Measurements from ENCODE around the gene SEPTIN5. TPM values are rescaled to one million over a fixed set of nuclear protein-coding genes. Genes with fewer than 3 reads are reported as not detected.

SEPTIN5 gene
- total RNA-seq, 1 experiment from 2014 or later, result 2.0 TPM

GRCh38 chr22:19731361-19732135, 17.2 kb downstream of the SEPTIN5 start:
- H2AFZ ChIP-seq, result no peak overlapping the region
- CTCF ChIA-PET, result interaction anchor here (0.6 kb wide), 1 partner anchor 151 kb away, joined by 4 read pairs; no protein-coding TSS in a partner anchor
- no peak overlapping the region for H3K4me3 ChIP-seq
- H3F3A ChIP-seq (ENCODE audit: insufficient read depth, low read depth), result no peaks in the 10 kb centered on the region
- intact Hi-C loops (cut with micrococcal nuclease; ENCODE audit: unreplicated experiment), result no loop called here
- TF ChIP-seq CTCF (conservative IDR thresholded peaks at IDR 0.05) (no peak), EZH2 (IDR thresholded peaks at IDR 0.05; ENCODE audit: low read depth) (no peak)
- no peaks in the 10 kb centered on the region for H3K9me2 ChIP-seq (ENCODE audit: insufficient read depth)
- no peaks in the 10 kb centered on the region for H3K36me3 ChIP-seq (ENCODE audit: low read depth)
- no peak overlapping the region for H3K4me2 ChIP-seq
- BruUV-seq (replicated peaks), result no TSS peak
- no peak overlapping the region for H3K27ac ChIP-seq
- peaks cover 6% of the 10 kb centered on the region for H3K4me1 ChIP-seq (replicated peaks; ENCODE audit: insufficient read depth)
- no peaks in the 10 kb centered on the region for H4K20me1 ChIP-seq (ENCODE audit: insufficient read depth)
- H3K79me2 ChIP-seq (ENCODE audit: low read depth), result no peaks in the 10 kb centered on the region
- no peaks in the 10 kb centered on the region for H3K27me3 ChIP-seq (ENCODE audit: insufficient read depth, low read depth)
- POLR2A ChIA-PET (ENCODE audit: unreplicated experiment), result no interaction called here
- H3K9me3 ChIP-seq (ENCODE audit: insufficient read depth, low read depth), result no peaks in the 10 kb centered on the region
- DNase-seq, result no peak

GRCh38 chr22:19732403-19733113, 18.3 kb downstream of the SEPTIN5 start:
- CTCF ChIA-PET, result no interaction called here
- TF ChIP-seq CTCF (conservative IDR thresholded peaks at IDR 0.05) (no peak), EZH2 (IDR thresholded peaks at IDR 0.05; ENCODE audit: low read depth) (no peak)
- Histone ChIP-seq H3K4me2 (no peak overlapping the region), H3K27ac (no peak overlapping the region), H3K27me3 (ENCODE audit: insufficient read depth, low read depth) (no peaks in the 10 kb centered on the region), H3K36me3 (ENCODE audit: low read depth) (no peaks in the 10 kb centered on the region), H3K79me2 (ENCODE audit: low read depth) (no peaks in the 10 kb centered on the region), H3K9me2 (ENCODE audit: insufficient read depth) (no peaks in the 10 kb centered on the region), H3K9me3 (ENCODE audit: insufficient read depth, low read depth) (no peaks in the 10 kb centered on the region), H3K4me3 (no peak overlapping the region), H2AFZ (no peak overlapping the region), H3F3A (ENCODE audit: insufficient read depth, low read depth) (no peaks in the 10 kb centered on the region), H3K4me1 (replicated peaks; ENCODE audit: insufficient read depth) (peaks cover 6% of the 10 kb centered on the region), H4K20me1 (ENCODE audit: insufficient read depth) (no peaks in the 10 kb centered on the region)
- intact Hi-C loops (cut with micrococcal nuclease; ENCODE audit: unreplicated experiment), result no loop called here
- POLR2A ChIA-PET (ENCODE audit: unreplicated experiment), result no interaction called here
- DNase-seq, result no peak
- BruUV-seq (replicated peaks), result no TSS peak

GRCh38 chr22:19733755-19734154, 19.5 kb downstream of the SEPTIN5 start:
- no peak overlapping the region for H3K4me3 ChIP-seq
- no peaks in the 10 kb centered on the region for H3K36me3 ChIP-seq (ENCODE audit: low read depth)
- no peaks in the 10 kb centered on the region for H3K27me3 ChIP-seq (ENCODE audit: insufficient read depth, low read depth)
- no peak for DNase-seq
- H3F3A ChIP-seq (ENCODE audit: insufficient read depth, low read depth), result no peaks in the 10 kb centered on the region
- H3K9me3 ChIP-seq (ENCODE audit: insufficient read depth, low read depth), result no peaks in the 10 kb centered on the region
- CTCF ChIA-PET, result no interaction called here
- intact Hi-C loops (cut with micrococcal nuclease; ENCODE audit: unreplicated experiment), result no loop called here
- TF ChIP-seq CTCF (conservative IDR thresholded peaks at IDR 0.05), result no peak
- no peak for TF ChIP-seq EZH2 (IDR thresholded peaks at IDR 0.05; ENCODE audit: low read depth)
- no peaks in the 10 kb centered on the region for H3K79me2 ChIP-seq (ENCODE audit: low read depth)
- H3K4me1 ChIP-seq (replicated peaks; ENCODE audit: insufficient read depth), result peaks cover 6% of the 10 kb centered on the region
- POLR2A ChIA-PET (ENCODE audit: unreplicated experiment), result no interaction called here
- no peak overlapping the region for H3K27ac ChIP-seq
- H3K4me2 ChIP-seq, result no peak overlapping the region
- H2AFZ ChIP-seq, result no peak overlapping the region
- H3K9me2 ChIP-seq (ENCODE audit: insufficient read depth), result no peaks in the 10 kb centered on the region
- no peaks in the 10 kb centered on the region for H4K20me1 ChIP-seq (ENCODE audit: insufficient read depth)
- no TSS peak for BruUV-seq (replicated peaks)

Measured in PC-9 (cell line).